Transverse colon (tissue), 4 donors: ENCODE results near the gene CCNDBP1.

Experiments used
- CTCF ChIP-seq, 5 experiments: fragments of 200-600 bp in 3 of 5; fragments of 450-650 bp in 2 of 5; sonication (generic) in 3 of 5; IDR thresholded peaks; 1 replicate in 2 of 5; 2 replicates in 3 of 5; pipeline ENCODE4 v1.5.1; 2016 to 2017; ENCODE audit warnings: antibody characterized with exemption in 5 of 5, inconsistent platforms in 3 of 5, mild to moderate bottlenecking in 2 of 5, moderate library complexity in 1 of 5
- POLR2A ChIP-seq: fragments of 450-650 bp; IDR thresholded peaks from one replicate; pipeline ENCODE4 v1.6.1; 2016; ENCODE audit warnings: antibody characterized with exemption, mild to moderate bottlenecking, moderate library complexity
- POLR2AphosphoS5 ChIP-seq, 3 donors: sonication (generic); formaldehyde crosslinking; IDR thresholded peaks; one replicate each; pipeline ENCODE4 v1.6.1; 2016; ENCODE audit warnings: antibody characterized with exemption in 3 of 3

- TF ChIP-seq CTCF (IDR thresholded peaks at IDR 0.05) (no peak), POLR2AphosphoS5 (IDR thresholded peaks at IDR 0.05) (no peak), POLR2A (no peak)
Observed at GRCh38 chr15:43210807-43211206, 25.6 kb downstream of the CCNDBP1 start.
